BJ (cell line): ENCODE data around the gene OPCML. TPM values are rescaled to one million over a fixed set of nuclear protein-coding genes. Genes with fewer than 3 reads are reported as not detected.

Experiments
- CTCF ChIA-PET: fragments of 350-600 bp; formaldehyde crosslinking; extraction: SDS; loops from one replicate; lab custom pipeline; 2021; ENCODE audit warnings: antibody characterized with exemption, inconsistent platforms; lab: Yijun Ruan, JAX
- POLR2A ChIA-PET: fragments of 300-600 bp; sonication (Branson Sonifier 250); formaldehyde crosslinking; extraction: SDS; loops from one replicate; lab custom pipeline; 2021; ENCODE audit warnings: antibody characterized with exemption; lab: Charles Lee
- DNase-seq: peaks from one replicate; pipeline ENCODE4 v3.0.0-alpha.2; 2011; ENCODE audit warnings: low read depth
- H3K27me3 ChIP-seq: 2 replicates; pipeline ENCODE4 v1.6.0; 2011; ENCODE audit warnings: low read length; ENCODE audit not compliant: control insufficient read depth, insufficient read depth
- H3K36me3 ChIP-seq: 2 replicates; pipeline ENCODE4 v1.5.1; 2011; ENCODE audit warnings: low read length; ENCODE audit not compliant: control insufficient read depth, insufficient read depth
- H3K4me3 ChIP-seq: 2 replicates; pipeline ENCODE4 v1.5.1; 2011; ENCODE audit warnings: low read depth, mild to moderate bottlenecking, control low read depth, low read length
- CTCF ChIP-seq: IDR thresholded peaks from 2 replicates; pipeline ENCODE4 v1.5.1; 2011; ENCODE audit warnings: low read depth, mild to moderate bottlenecking, control low read depth, inconsistent platforms, low read length, moderate library complexity; ENCODE audit not compliant: insufficient read depth
- polyA plus RNA-seq: library from polyadenylated mRNA; depleted of rRNA; stranded (reverse); fragments of >200 nt; gene quantifications from 2 replicates; pipeline ENCODE4 v1.2.3, GENCODE V29; 2011

OPCML gene
- polyA plus RNA-seq, 1 experiment: 2.0 TPM

GRCh38 chr11:133206313-133207005 lies 325.8 kb downstream of the OPCML start:
- no peak for TF ChIP-seq CTCF
- CTCF ChIA-PET: no interaction called here

DNA sequence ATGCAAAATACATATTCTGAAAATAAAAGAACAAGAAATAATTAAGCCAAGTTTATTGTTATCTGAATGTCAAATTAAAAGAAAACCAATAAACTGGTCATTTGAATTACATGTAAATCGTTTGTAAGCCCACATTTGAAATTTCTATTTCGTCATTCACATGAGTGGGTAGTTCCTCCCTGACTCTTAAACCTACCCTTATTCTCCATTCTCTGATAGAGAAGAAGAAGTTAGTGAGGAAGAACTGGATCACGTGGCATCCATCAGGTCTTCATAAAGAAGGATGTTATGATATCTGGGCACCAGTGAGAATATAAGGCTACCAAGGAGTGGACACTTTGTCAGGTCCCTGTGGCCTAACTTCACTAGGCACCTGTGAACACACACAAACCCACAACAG lies 328.1 kb downstream of the OPCML start:
- H3K36me3 ChIP-seq: no peaks in the 10 kb centered on the region
- H3K27me3 ChIP-seq: no peaks in the 10 kb centered on the region
- ChIA-PET CTCF (no interaction called here), POLR2A (no interaction called here)
- TF ChIP-seq CTCF: no peak
- H3K4me3 ChIP-seq: no peak overlapping the region
- no peak for DNase-seq

More at GRCh38 chr11:133206313-133207005, 325.8 kb downstream of the OPCML start:
- Histone ChIP-seq H3K36me3 (no peaks in the 10 kb centered on the region), H3K27me3 (no peaks in the 10 kb centered on the region), H3K4me3 (no peak overlapping the region)
- DNase-seq: no peak
- POLR2A ChIA-PET: no interaction called here

DNA sequence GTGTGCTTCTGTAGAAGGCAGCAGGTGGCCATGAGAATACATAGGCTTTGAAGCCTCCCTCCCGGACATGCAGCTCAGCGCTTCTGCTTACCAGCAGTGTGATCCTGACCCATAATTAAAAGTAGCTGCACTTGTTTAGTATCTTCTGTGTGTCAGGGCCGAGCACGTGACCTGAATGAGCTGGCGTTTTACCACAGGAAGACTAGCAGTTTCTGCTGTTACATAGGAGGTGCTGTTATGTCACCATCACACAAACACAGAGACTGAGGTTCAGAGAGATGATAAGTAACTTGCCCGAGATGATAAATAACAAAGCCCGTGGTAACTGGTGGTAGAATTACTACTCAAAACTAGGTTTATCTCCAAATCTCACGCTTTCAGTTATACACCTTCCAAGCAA lies 329.5 kb downstream of the OPCML start:
- Histone ChIP-seq H3K36me3 (no peaks in the 10 kb centered on the region), H3K27me3 (no peaks in the 10 kb centered on the region), H3K4me3 (no peak overlapping the region)
- ChIA-PET POLR2A (no interaction called here), CTCF (no interaction called here)
- TF ChIP-seq CTCF: no peak
- no peak for DNase-seq

- Histone ChIP-seq H3K36me3 (no peaks in the 10 kb centered on the region), H3K27me3 (no peaks in the 10 kb centered on the region), H3K4me3 (no peak overlapping the region)
- ChIA-PET POLR2A (no interaction called here), CTCF (no interaction called here)
- no peak for DNase-seq
- TF ChIP-seq CTCF: no peak
These were observed 333.9 kb downstream of the OPCML start for GRCh38 chr11:133198438-133198837.

DNA sequence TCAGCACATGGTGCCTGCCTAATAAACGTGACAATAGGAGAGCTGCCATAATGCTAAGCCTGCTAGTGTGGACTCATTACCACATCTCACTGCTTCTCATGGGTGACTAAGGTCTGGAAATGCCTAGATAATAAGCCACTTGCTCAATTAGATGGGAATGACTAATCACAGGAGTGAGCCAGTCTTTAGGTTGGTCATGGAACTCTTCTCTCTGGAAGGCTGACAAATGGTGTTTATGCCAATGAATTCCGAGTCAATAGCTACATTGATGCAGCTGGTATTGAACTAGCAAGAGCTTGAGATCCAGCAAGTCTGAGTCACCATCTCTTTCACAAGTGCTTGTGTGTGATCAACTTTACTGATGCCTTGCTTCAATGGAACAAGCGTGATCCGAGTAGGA lies 334.9 kb downstream of the OPCML start:
- CTCF ChIA-PET: no interaction called here
- Histone ChIP-seq H3K4me3 (no peak overlapping the region), H3K36me3 (no peaks in the 10 kb centered on the region), H3K27me3 (no peaks in the 10 kb centered on the region)
- no peak for DNase-seq
- no peak for TF ChIP-seq CTCF
- POLR2A ChIA-PET: no interaction called here
